Calu3 (cell line): ENCODE measurements around the gene CYB5R3. TPM values are rescaled to one million over a fixed set of nuclear protein-coding genes. Genes with fewer than 3 reads are reported as not detected.
"Not testable (repeated sequence)": the region's sequence is repeated elsewhere in the genome, so short reads cannot be mapped to it uniquely, and the experiment has no call there.

ENCODE experiments used
- BruUV-seq: library from RNA; stranded (reverse); fragments of 400-500 nt; replicated peaks from 2 replicates; lab custom pipeline; 2021; lab: Mats Ljungman, UMichigan
- CTCF ChIA-PET: fragments of 300-600 bp; sonication (Branson Sonifier 250); formaldehyde crosslinking; loops from one replicate; lab custom pipeline; 2022; ENCODE audit warnings: antibody characterized with exemption; lab: Charles Lee
- DNase-seq: peaks from one replicate; pipeline ENCODE4 v3.0.0; 2022
- H3K27ac Mint-ChIP-seq: one replicate; pipeline ENCODE4 v1.8.0; 2022; ENCODE audit warnings: mixed read lengths; ENCODE audit not compliant: unreplicated experiment
- H3K27me3 Mint-ChIP-seq: one replicate; pipeline ENCODE4 v1.8.0; 2022; ENCODE audit warnings: mixed read lengths; ENCODE audit not compliant: unreplicated experiment
- H3K36me3 Mint-ChIP-seq: one replicate; pipeline ENCODE4 v1.8.0; 2022; ENCODE audit warnings: mild to moderate bottlenecking, moderate library complexity, mixed read lengths; ENCODE audit not compliant: insufficient read depth, unreplicated experiment
- H3K4me1 Mint-ChIP-seq: one replicate; pipeline ENCODE4 v1.8.0; 2022; ENCODE audit warnings: mild to moderate bottlenecking, low read depth, mixed read lengths; ENCODE audit not compliant: unreplicated experiment
- H3K4me3 Mint-ChIP-seq: one replicate; pipeline ENCODE4 v1.8.0; 2022; ENCODE audit warnings: mild to moderate bottlenecking, low read depth, moderate library complexity, mixed read lengths; ENCODE audit not compliant: unreplicated experiment
- H3K9me3 Mint-ChIP-seq: one replicate; pipeline ENCODE4 v1.8.0; 2022; ENCODE audit warnings: low read depth, mixed read lengths; ENCODE audit not compliant: unreplicated experiment
- CTCF ChIP-seq: fragments of 200-600 bp; IDR thresholded peaks from one replicate; pipeline ENCODE4 v1.8.0; 2022; ENCODE audit warnings: antibody characterized with exemption; ENCODE audit not compliant: unreplicated experiment
- intact Hi-C: fragments of 100-400 bp; cut with micrococcal nuclease; formaldehyde crosslinking; loops from one replicate; pipeline ENCODE4 v1.10.0; 2022; ENCODE audit not compliant: unreplicated experiment
- total RNA-seq: library from RNA; stranded (reverse); gene quantifications from 2 replicates; pipeline ENCODE4 v1.2.3, GENCODE V29; 2022

CYB5R3 gene
- total RNA-seq, 1 experiment from 2014 or later: 101 TPM

DNA sequence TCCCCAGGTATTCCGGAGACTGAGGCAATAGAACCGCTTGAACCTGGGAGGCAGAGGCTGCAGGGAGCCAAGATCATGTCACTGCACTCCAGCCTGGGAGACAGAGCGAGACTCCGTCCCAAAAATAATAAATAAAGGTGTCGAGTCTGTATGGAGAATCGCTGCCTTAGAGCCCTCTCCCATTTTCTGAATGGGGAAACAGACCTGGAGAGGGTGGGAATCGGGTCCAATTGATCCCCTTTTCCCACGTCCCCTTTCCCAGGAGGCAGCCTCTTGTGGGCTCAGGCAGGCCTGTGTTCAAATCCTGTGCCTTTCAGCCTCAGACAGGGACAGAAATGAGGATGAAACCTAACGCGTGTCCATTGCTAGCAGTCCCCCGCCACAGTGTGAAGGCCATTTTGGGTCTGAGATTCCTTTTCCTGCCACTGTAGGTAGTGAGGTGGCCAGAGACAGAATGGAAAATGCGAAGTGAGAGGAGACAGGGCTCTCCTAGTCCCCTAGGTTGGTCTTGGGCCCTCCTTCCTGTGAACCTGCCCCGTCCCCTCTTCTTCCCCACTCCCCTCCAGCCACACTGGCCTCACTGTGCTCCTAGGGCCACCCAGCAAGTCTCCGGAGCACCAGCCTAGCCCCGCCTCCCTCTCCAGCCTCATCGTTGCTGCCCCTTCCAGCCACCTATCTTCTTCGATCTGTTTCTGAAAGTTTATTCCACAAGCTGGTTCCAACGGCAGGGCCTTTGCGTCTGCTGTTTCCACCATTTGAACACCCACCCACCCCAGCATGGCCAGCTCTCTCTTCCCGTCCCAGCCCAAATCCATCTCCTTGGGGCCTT is 31.8 kb downstream of the CYB5R3 start:
- intact Hi-C loops: no loop called here
- CTCF ChIA-PET: no interaction called here
- no TSS peak for BruUV-seq

DNA sequence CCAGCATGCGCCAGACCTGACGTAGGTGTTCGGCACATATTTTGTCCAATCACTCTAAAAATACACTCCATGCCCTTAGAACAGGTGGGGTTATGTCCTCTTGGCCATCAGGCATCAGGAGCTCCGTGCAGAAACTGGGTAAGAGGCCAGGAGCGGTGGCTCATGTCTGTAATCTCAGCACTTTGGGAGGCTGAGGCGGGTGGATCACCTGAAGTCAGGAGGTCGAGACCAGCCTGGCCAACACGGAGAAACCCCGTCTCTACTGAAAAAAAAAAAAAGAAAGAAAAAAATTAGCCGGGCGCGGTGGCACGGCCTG is 33.4 kb downstream of the CYB5R3 start:
- CTCF ChIA-PET: interaction anchor here (0.7 to 1.9 kb wide), 2 partner anchors 44 to 252 kb away, joined by 3 to 7 read pairs; no protein-coding TSS in a partner anchor
- intact Hi-C loops: not testable (repeated sequence)
- H3K4me1 Mint-ChIP-seq: peaks cover 41% of the 10 kb centered on the region

More for the DNA sequence above, 31.8 kb downstream of the CYB5R3 start:
- Mint-ChIP-seq H3K4me1 (peaks cover 44% of the 10 kb centered on the region), H3K27me3 (no peaks in the 10 kb centered on the region), H3K27ac (peak overlapping the region; percentile 77), H3K9me3 (no peaks in the 10 kb centered on the region), H3K4me3 (no peak overlapping the region), H3K36me3 (peaks cover 72% of the 10 kb centered on the region)
- no peak for DNase-seq
- TF ChIP-seq CTCF: no peak

GRCh38 chr22:42615092-42615859 is 33.9 kb downstream of the CYB5R3 start:
- CTCF ChIA-PET: interaction anchor here (0.7 to 1.9 kb wide), 3 partner anchors 43 to 1352 kb away, joined by 3 to 7 read pairs (median 3); no protein-coding TSS in a partner anchor
- intact Hi-C loops: no loop called here
- no peak for TF ChIP-seq CTCF
- Mint-ChIP-seq H3K27ac (peak overlapping the region; percentile 100), H3K36me3 (peaks cover 70% of the 10 kb centered on the region), H3K4me1 (peaks cover 45% of the 10 kb centered on the region), H3K4me3 (peak overlapping the region; percentile 91), H3K9me3 (no peaks in the 10 kb centered on the region), H3K27me3 (no peaks in the 10 kb centered on the region)
- peak; percentile 91 for DNase-seq
- TSS peak; percentile 100 for BruUV-seq

More for the DNA sequence above, 33.4 kb downstream of the CYB5R3 start:
- Mint-ChIP-seq H3K4me3 (peak overlapping the region; percentile 91), H3K27ac (peak overlapping the region; percentile 100), H3K36me3 (peaks cover 65% of the 10 kb centered on the region)
- H3K27me3 Mint-ChIP-seq, H3K9me3 Mint-ChIP-seq, BruUV-seq, DNase-seq: not testable (repeated sequence)

DNA sequence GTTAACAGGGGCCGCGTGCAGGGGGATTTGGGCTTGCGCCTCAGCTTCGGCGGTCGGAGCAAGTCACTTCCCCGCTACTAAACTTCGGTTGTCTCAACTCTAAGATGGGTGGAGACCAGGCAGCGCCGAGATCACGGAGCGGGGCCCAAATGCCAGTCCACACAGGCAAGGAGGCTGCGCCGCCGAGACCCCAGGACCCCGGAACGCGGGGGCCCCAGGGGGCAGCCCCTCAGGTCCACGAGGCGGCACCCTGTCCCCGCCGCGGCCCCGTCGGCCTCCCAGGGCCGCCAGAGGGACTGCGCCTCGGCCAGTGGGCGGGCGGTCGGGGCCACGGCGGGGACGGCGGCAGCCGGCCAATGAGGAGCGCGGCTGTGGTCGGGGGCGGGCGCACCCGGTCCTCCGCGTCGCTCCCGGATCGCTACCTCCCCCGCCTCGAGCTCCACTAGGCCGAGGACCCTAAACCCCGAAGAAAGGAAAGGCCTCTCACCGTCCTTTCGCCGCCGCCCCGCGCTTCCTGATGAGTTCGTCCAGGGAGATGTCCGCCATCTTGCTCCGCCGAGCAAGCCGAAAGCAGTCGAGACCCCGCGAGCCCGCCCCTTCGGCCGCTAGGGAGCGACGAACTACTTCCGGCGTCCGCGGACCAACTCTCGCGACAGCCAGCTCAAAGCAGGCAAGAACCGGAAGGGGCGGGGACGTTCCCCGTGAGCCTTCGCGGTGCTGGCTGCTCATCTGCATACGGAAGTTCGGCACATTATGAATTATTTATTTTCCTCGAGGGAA is 34.7 kb downstream of the CYB5R3 start, which contains the start of gene POLDIP3:
Gene POLDIP3, minus strand, starts transcription at position 572 of the 780 bp plus-strand sequence. Its CDS starts 26 bp downstream, at position 546.
- peaks cover 52% of the 10 kb centered on the region for H3K4me1 Mint-ChIP-seq
- CTCF ChIA-PET: interaction anchor here (0.6 to 1.9 kb wide), 4 partner anchors 253 to 1353 kb away, joined by 3 to 7 read pairs (median 4); no protein-coding TSS in a partner anchor
- peaks cover 71% of the 10 kb centered on the region for H3K36me3 Mint-ChIP-seq
- TF ChIP-seq CTCF: no peak
- no TSS peak for BruUV-seq
- H3K4me3 Mint-ChIP-seq: peak within 1 kb of the TSS; percentile 91
- peak within 1 kb of the TSS; percentile 100 for H3K27ac Mint-ChIP-seq
- no peaks in the 10 kb centered on the region for H3K27me3 Mint-ChIP-seq
- H3K9me3 Mint-ChIP-seq: no peaks in the 10 kb centered on the region
- DNase-seq: peak; percentile 98
- intact Hi-C loops: no loop called here
